ENCODE data around the gene TBC1D17.

GRCh38 chr19:49915271-49915670, 37.8 kb downstream of the TBC1D17 start:
- TF ChIP-seq CTCF (IDR thresholded peaks at IDR 0.05) (no peak), JUN (IDR thresholded peaks at IDR 0.05) (no peak)

Measured in A549 (cell line).